PC-9 (cell line): ENCODE data around the gene ANKRD30A. TPM values are rescaled to one million over a fixed set of nuclear protein-coding genes. Genes with fewer than 3 reads are reported as not detected.
"Not testable (repeated sequence)": the region's sequence is repeated elsewhere in the genome, so short reads cannot be mapped to it uniquely, and the experiment has no call there.

Source experiments
- BruUV-seq: library from RNA; stranded (reverse); fragments of 400-500 nt; replicated peaks from 2 replicates; lab custom pipeline; 2021; lab: Mats Ljungman, UMichigan
- CTCF ChIA-PET: fragments of 300-600 bp; sonication (Branson Sonifier 250); formaldehyde crosslinking; loops from one replicate; lab custom pipeline; 2022; ENCODE audit warnings: antibody characterized with exemption; lab: Charles Lee
- POLR2A ChIA-PET: fragments of 300-600 bp; sonication (Branson Sonifier 250); formaldehyde crosslinking; loops from one replicate; lab custom pipeline; 2022; ENCODE audit warnings: antibody characterized with exemption; ENCODE audit not compliant: unreplicated experiment; lab: Charles Lee
- DNase-seq, 2 experiments: peaks; one replicate each; pipeline versions ENCODE4 v3.0.0 to v3.0.0-alpha.2; 2015 to 2022; ENCODE audit warnings: mixed read lengths in 1 of 2
- H2AFZ ChIP-seq: fragments of 200-600 bp; sonication (generic); 2 replicates; pipeline ENCODE4 v1.8.1; 2017; ENCODE audit warnings: antibody characterized with exemption
- H3F3A ChIP-seq: fragments of 200-600 bp; sonication (generic); 2 replicates; pipeline ENCODE4 v1.8.1; 2017; ENCODE audit warnings: antibody characterized with exemption, mild to moderate bottlenecking, low read depth; ENCODE audit not compliant: insufficient read depth
- H3K27ac ChIP-seq: fragments of 200-600 bp; sonication (generic); 2 replicates; pipeline ENCODE4 v1.6.1; 2016; ENCODE audit warnings: mixed run types
- H3K27me3 ChIP-seq: fragments of 200-600 bp; sonication (generic); 2 replicates; pipeline ENCODE4 v1.6.1; 2016; ENCODE audit warnings: low read depth, mixed run types; ENCODE audit not compliant: insufficient read depth
- H3K36me3 ChIP-seq: fragments of 200-600 bp; sonication (generic); 2 replicates; pipeline ENCODE4 v1.6.1; 2016; ENCODE audit warnings: low read depth, mixed run types
- H3K4me1 ChIP-seq: fragments of 200-600 bp; sonication (generic); replicated peaks from 2 replicates; pipeline ENCODE4 v1.6.1; 2016; ENCODE audit warnings: mixed run types; ENCODE audit not compliant: insufficient read depth
- H3K4me2 ChIP-seq: fragments of 200-600 bp; sonication (generic); 2 replicates; pipeline ENCODE4 v1.6.1; 2017; ENCODE audit warnings: mixed run types
- H3K4me3 ChIP-seq: fragments of 200-600 bp; sonication (generic); 2 replicates; pipeline ENCODE4 v1.6.1; 2016; ENCODE audit warnings: mixed run types
- H3K79me2 ChIP-seq: fragments of 200-600 bp; sonication (generic); 2 replicates; pipeline ENCODE4 v1.6.1; 2017; ENCODE audit warnings: low read depth, mixed run types
- H3K9me2 ChIP-seq: fragments of 200-600 bp; sonication (generic); 2 replicates; pipeline ENCODE4 v1.8.1; 2017; ENCODE audit warnings: mild to moderate bottlenecking; ENCODE audit not compliant: insufficient read depth
- H3K9me3 ChIP-seq: fragments of 200-600 bp; sonication (generic); 2 replicates; pipeline ENCODE4 v1.8.1; 2016; ENCODE audit warnings: low read depth; ENCODE audit not compliant: insufficient read depth
- H4K20me1 ChIP-seq: fragments of 200-600 bp; sonication (generic); 2 replicates; pipeline ENCODE4 v1.8.1; 2017; ENCODE audit not compliant: insufficient read depth
- EZH2 ChIP-seq: fragments of 200-600 bp; sonication (generic); IDR thresholded peaks from 2 replicates; pipeline ENCODE4 v1.8.0; 2017; ENCODE audit warnings: antibody characterized with exemption, low read depth
- intact Hi-C: fragments of 100-400 bp; cut with micrococcal nuclease; formaldehyde crosslinking; loops from one replicate; pipeline ENCODE4 v1.10.0; 2022; ENCODE audit not compliant: unreplicated experiment
- total RNA-seq: library from RNA; stranded (reverse); gene quantifications from 2 replicates; pipeline ENCODE4 v1.2.3, GENCODE V29; 2021
- TF ChIP-seq, protein P1 (sequence below): fragments of 200-600 bp; sonication (generic); conservative IDR thresholded peaks from 2 replicates; pipeline ENCODE4 v1.6.1; 2017; ENCODE audit warnings: mixed run types, antibody characterized with exemption, mild to moderate bottlenecking, moderate library complexity

ANKRD30A gene
- total RNA-seq, 1 experiment from 2014 or later, result not detected

DNA sequence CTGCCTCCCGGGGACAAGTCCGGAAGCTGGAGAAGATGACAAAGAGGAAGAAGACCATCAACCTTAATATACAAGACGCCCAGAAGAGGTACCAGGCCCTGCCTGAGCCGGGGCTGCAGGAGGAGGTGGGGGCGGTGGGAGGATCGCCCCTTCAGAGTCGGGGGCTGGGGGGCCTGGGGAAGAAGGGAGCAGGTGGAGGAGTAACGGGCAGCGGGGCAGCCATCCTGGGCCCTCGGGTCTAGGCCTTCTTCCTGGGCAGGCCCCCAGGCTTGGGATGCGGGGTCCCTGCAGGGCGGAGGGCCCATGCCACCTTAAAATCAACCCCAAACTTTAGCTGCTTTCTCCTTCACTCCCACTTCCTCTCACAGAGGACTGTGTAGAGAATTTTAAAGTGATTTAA lies 523 bp downstream of the ANKRD30A start:
- Histone ChIP-seq H3K4me3 (no peak overlapping the region), H4K20me1 (no peaks in the 10 kb centered on the region), H3K9me3 (no peaks in the 10 kb centered on the region), H3K27me3 (no peaks in the 10 kb centered on the region), H3K9me2 (no peaks in the 10 kb centered on the region), H3K36me3 (no peaks in the 10 kb centered on the region), H3F3A (no peaks in the 10 kb centered on the region), H3K4me1 (no peaks in the 10 kb centered on the region), H3K27ac (no peak overlapping the region), H2AFZ (no peak overlapping the region), H3K4me2 (no peak overlapping the region), H3K79me2 (no peaks in the 10 kb centered on the region)
- intact Hi-C loops, result no loop called here
- DNase-seq, result no peak
- CTCF ChIA-PET, result no interaction called here
- no TSS peak for BruUV-seq
- POLR2A ChIA-PET, result interaction anchor here (0.6 kb wide), 1 partner anchor 9 kb away, joined by 10 read pairs; no protein-coding TSS in a partner anchor
- TF ChIP-seq EZH2, result no peak
- TF ChIP-seq, protein P1, sequence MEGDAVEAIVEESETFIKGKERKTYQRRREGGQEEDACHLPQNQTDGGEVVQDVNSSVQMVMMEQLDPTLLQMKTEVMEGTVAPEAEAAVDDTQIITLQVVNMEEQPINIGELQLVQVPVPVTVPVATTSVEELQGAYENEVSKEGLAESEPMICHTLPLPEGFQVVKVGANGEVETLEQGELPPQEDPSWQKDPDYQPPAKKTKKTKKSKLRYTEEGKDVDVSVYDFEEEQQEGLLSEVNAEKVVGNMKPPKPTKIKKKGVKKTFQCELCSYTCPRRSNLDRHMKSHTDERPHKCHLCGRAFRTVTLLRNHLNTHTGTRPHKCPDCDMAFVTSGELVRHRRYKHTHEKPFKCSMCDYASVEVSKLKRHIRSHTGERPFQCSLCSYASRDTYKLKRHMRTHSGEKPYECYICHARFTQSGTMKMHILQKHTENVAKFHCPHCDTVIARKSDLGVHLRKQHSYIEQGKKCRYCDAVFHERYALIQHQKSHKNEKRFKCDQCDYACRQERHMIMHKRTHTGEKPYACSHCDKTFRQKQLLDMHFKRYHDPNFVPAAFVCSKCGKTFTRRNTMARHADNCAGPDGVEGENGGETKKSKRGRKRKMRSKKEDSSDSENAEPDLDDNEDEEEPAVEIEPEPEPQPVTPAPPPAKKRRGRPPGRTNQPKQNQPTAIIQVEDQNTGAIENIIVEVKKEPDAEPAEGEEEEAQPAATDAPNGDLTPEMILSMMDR, result no peak

- no TSS peak for BruUV-seq
- Histone ChIP-seq H3K9me2 (no peaks in the 10 kb centered on the region), H3K36me3 (no peaks in the 10 kb centered on the region), H3K4me3 (no peak overlapping the region), H3K79me2 (no peaks in the 10 kb centered on the region), H2AFZ (no peak overlapping the region), H3K27me3 (no peaks in the 10 kb centered on the region), H3K9me3 (no peaks in the 10 kb centered on the region), H3K4me2 (no peak overlapping the region), H3K27ac (no peak overlapping the region), H3F3A (no peaks in the 10 kb centered on the region), H3K4me1 (no peaks in the 10 kb centered on the region), H4K20me1 (no peaks in the 10 kb centered on the region)
- intact Hi-C loops, result no loop called here
- POLR2A ChIA-PET, result no interaction called here
- DNase-seq, result no peak
- TF ChIP-seq, protein P1, result no peak
- no peak for TF ChIP-seq EZH2
- CTCF ChIA-PET, result no interaction called here
Measured at GRCh38 chr10:37146443-37146842, 21.0 kb downstream of the ANKRD30A start.

DNA sequence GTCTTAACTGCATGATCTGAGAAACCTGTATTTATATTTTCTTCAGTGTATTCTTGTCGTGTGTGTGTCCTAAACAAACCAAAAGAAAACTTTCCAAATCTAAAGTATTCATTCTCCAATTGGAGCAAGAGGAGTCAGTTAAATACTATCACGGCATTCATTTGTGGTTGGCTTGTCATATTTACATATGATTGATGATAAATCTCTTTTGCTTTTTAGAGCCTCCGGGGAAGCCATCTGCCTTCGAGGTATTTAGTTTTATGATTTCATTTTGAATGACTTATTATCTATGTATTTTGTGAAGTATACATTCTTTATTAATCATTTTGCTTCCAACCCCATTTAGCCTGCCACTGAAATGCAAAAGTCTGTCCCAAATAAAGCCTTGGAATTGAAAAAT lies 37.0 kb downstream of the ANKRD30A start:
- BruUV-seq, H3F3A ChIP-seq, H3K4me2 ChIP-seq, DNase-seq, H4K20me1 ChIP-seq, CTCF ChIA-PET, H3K36me3 ChIP-seq, POLR2A ChIA-PET, H3K4me3 ChIP-seq, H2AFZ ChIP-seq, H3K79me2 ChIP-seq, H3K9me2 ChIP-seq, H3K27ac ChIP-seq, H3K27me3 ChIP-seq, H3K9me3 ChIP-seq, H3K4me1 ChIP-seq, intact Hi-C loops: not testable (repeated sequence)

GRCh38 chr10:37171945-37172344 lies 46.5 kb downstream of the ANKRD30A start:
- H3K9me2 ChIP-seq, DNase-seq, H3K27ac ChIP-seq, intact Hi-C loops, H4K20me1 ChIP-seq, H3F3A ChIP-seq, H3K4me2 ChIP-seq, POLR2A ChIA-PET, H3K36me3 ChIP-seq, H3K9me3 ChIP-seq, H3K4me1 ChIP-seq, H3K27me3 ChIP-seq, H3K79me2 ChIP-seq, BruUV-seq, H3K4me3 ChIP-seq, CTCF ChIA-PET, H2AFZ ChIP-seq: not testable (repeated sequence)

DNA sequence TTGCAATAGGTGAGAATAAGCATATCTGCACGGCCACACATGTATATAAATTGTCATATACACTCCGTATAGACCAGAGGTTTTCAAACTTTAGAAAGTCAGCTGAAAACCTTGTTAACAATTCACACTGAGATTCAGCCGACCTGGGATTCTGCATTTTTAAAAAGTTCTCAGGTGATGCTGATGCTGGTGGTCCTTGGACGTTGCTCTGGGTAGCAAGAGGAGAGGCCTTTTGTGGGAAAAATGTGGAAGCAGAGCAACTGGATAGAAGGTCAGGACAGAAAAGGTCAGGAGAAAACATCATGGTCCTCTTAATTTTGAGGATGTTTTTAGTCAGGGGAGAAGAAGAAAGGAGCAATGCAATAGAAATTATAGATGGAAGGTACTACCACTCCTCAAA lies 52.9 kb downstream of the ANKRD30A start:
- H3K27ac ChIP-seq, H4K20me1 ChIP-seq, BruUV-seq, H3K4me2 ChIP-seq, H3K79me2 ChIP-seq, H3F3A ChIP-seq, CTCF ChIA-PET, H3K4me1 ChIP-seq, intact Hi-C loops, H3K36me3 ChIP-seq, H3K4me3 ChIP-seq, H2AFZ ChIP-seq, H3K9me2 ChIP-seq, H3K9me3 ChIP-seq, POLR2A ChIA-PET, DNase-seq: not testable (repeated sequence)
- peaks cover 11% of the 10 kb centered on the region; the same call in 1 of the 2 replicates for H3K27me3 ChIP-seq

GRCh38 chr10:37182719-37183118 lies 57.3 kb downstream of the ANKRD30A start:
- H3K9me2 ChIP-seq, H3K36me3 ChIP-seq, H3K4me3 ChIP-seq, H3K4me1 ChIP-seq, H3F3A ChIP-seq, H3K4me2 ChIP-seq, DNase-seq, H3K27ac ChIP-seq, CTCF ChIA-PET, H4K20me1 ChIP-seq, H3K9me3 ChIP-seq, H2AFZ ChIP-seq, intact Hi-C loops, BruUV-seq, POLR2A ChIA-PET, H3K79me2 ChIP-seq: not testable (repeated sequence)
- peaks cover 11% of the 10 kb centered on the region; the same call in 1 of the 2 replicates for H3K27me3 ChIP-seq
